Measurements from ENCODE around the gene SLIT3.

- no peak for TF ChIP-seq CTCF (IDR thresholded peaks at IDR 0.05 in 4 of 5, conservative IDR thresholded peaks at IDR 0.05 in 1 of 5)
- TF ChIP-seq POLR2A (IDR thresholded peaks at IDR 0.05) = no peak
Measured at GRCh38 chr5:168728546-168729211, 572.3 kb downstream of the SLIT3 start.

Data from gastrocnemius medialis (tissue), 4 donors.